Activated CD4-positive, alpha-beta T cell treated with anti-CD3 and anti-CD28 coated beads, Interleukin-2, amount 50 U/mL, for 1 hour (primary cell): ENCODE measurements around the gene ZBTB5.
"Not testable (repeated sequence)": the region's sequence is repeated elsewhere in the genome, so short reads cannot be mapped to it uniquely, and the experiment has no call there.

Experiments used
- DNase-seq: peaks from one replicate; pipeline ENCODE4 v3.0.0-alpha.2; 2020

The ZBTB5 gene

GRCh38 chr9:37446401-37446800 lies 18.8 kb downstream of the ZBTB5 start:
- no peak for DNase-seq

- no peak for DNase-seq
Measured at GRCh38 chr9:37445832-37446231, 19.4 kb downstream of the ZBTB5 start.

GRCh38 chr9:37444890-37445289 lies 20.4 kb downstream of the ZBTB5 start:
- no peak for DNase-seq

- DNase-seq = no peak
Measured at GRCh38 chr9:37443566-37443965, 21.7 kb downstream of the ZBTB5 start.

- DNase-seq = no peak
Measured at GRCh38 chr9:37442556-37442955, 22.7 kb downstream of the ZBTB5 start.

GRCh38 chr9:37441776-37442370 lies 23.4 kb downstream of the ZBTB5 start:
- no peak for DNase-seq

- no peak for DNase-seq
Measured at GRCh38 chr9:37438359-37438758, 26.9 kb downstream of the ZBTB5 start.

GRCh38 chr9:37437621-37438020 lies 27.6 kb downstream of the ZBTB5 start:
- DNase-seq = no peak

GRCh38 chr9:37437010-37437409 lies 28.2 kb downstream of the ZBTB5 start:
- DNase-seq = no peak

- DNase-seq = no peak
Measured at GRCh38 chr9:37436540-37436939, 28.7 kb downstream of the ZBTB5 start.

- no peak for DNase-seq
Measured at GRCh38 chr9:37433867-37434371, 31.3 kb downstream of the ZBTB5 start.

GRCh38 chr9:37432020-37432419 lies 33.2 kb downstream of the ZBTB5 start:
- no peak for DNase-seq

GRCh38 chr9:37430841-37431597 lies 34.2 kb downstream of the ZBTB5 start:
- no peak for DNase-seq

GRCh38 chr9:37429441-37430285 lies 35.6 kb downstream of the ZBTB5 start:
- DNase-seq = no peak

GRCh38 chr9:37428345-37428744 lies 36.9 kb downstream of the ZBTB5 start:
- DNase-seq = no peak

GRCh38 chr9:37426846-37427245 lies 38.4 kb downstream of the ZBTB5 start:
- DNase-seq = no peak

GRCh38 chr9:37426431-37426830 lies 38.8 kb downstream of the ZBTB5 start:
- not testable (repeated sequence) for DNase-seq

- no peak for DNase-seq
Measured at GRCh38 chr9:37425298-37425752, 39.9 kb downstream of the ZBTB5 start.

- DNase-seq = no peak
Measured at GRCh38 chr9:37424686-37425297, 40.5 kb downstream of the ZBTB5 start.

- DNase-seq = no peak
Measured at GRCh38 chr9:37424204-37424685, 41.0 kb downstream of the ZBTB5 start.

GRCh38 chr9:37423508-37423907 lies 41.7 kb downstream of the ZBTB5 start:
- DNase-seq = no peak

GRCh38 chr9:37422289-37423104 lies 42.8 kb downstream of the ZBTB5 start, which contains the start of gene GRHPR:
Gene GRHPR, plus strand, starts transcription at chr9:37422696. Its CDS starts 55 bp downstream, at chr9:37422751.
- peak; percentile 86 for DNase-seq
